Endothelial cell of umbilical vein (primary cell): Measurements from ENCODE around the gene TOMM6.

Experiments
- CTCF ChIP-seq, 2 donors: IDR thresholded peaks; 1 replicate in 1 of 2; 2 replicates in 1 of 2; pipeline ENCODE4 v1.5.1; 2011; ENCODE audit warnings: low read length in 2 of 2, mild to moderate bottlenecking in 2 of 2, moderate library complexity in 2 of 2, control low read depth in 1 of 2, inconsistent platforms in 1 of 2, low read depth in 1 of 2; ENCODE audit not compliant: insufficient read depth in 1 of 2; ENCODE audit errors: extremely low read depth in 1 of 2
- MYC ChIP-seq: IDR thresholded peaks from one replicate; pipeline ENCODE4 v1.6.1; 2011; ENCODE audit warnings: mild to moderate bottlenecking, low read depth, low read length
- POLR2A ChIP-seq: IDR thresholded peaks from 2 replicates; pipeline ENCODE4 v1.6.1; 2012; ENCODE audit warnings: low read depth, mild to moderate bottlenecking, control low read depth, low read length

GRCh38 chr6:41739041-41739440 lies 48.5 kb upstream of the TOMM6 start:
- no peak for TF ChIP-seq MYC
- TF ChIP-seq CTCF (IDR thresholded peaks at IDR 0.05; ENCODE audit: extremely low read depth in 1 of 2, insufficient read depth in 1 of 2, low read depth in 1 of 2, low read length in 2 of 2): no peak
- no peak for TF ChIP-seq POLR2A
